ENCODE data around the gene NOL12.
"Not testable (repeated sequence)": the region's sequence is repeated elsewhere in the genome, so short reads cannot be mapped to it uniquely, and the experiment has no call there.

NOL12 gene

GRCh38 chr22:37708580-37709444 is 22.7 kb downstream of the NOL12 start:
- Mint-ChIP-seq H3K36me3 (ENCODE audit: low read depth) (peaks cover 16% of the 10 kb centered on the region), H3K4me3 (no peak overlapping the region), H3K4me1 (ENCODE audit: low read depth) (no peaks in the 10 kb centered on the region), H3K9me3 (no peaks in the 10 kb centered on the region), H3K27me3 (no peaks in the 10 kb centered on the region), H3K27ac (no peak overlapping the region)
- no peak for DNase-seq

DNA sequence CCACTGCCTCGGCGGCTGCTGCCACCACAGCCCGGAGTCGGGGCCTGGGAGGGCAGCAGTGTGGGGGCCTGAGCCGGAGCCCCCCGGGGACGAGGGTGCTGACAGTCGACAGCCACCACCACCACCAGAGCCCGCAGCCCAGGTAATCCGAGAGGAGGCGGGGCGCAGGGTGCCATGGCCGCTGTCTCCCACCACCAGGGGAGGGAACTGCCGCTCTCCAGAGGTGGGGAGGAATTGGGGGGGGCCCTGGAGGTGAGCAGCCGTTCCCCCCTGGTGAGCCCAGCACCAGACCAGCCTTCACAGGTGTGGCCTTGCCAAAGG is 23.3 kb downstream of the NOL12 start:
- H3K4me1 Mint-ChIP-seq (ENCODE audit: low read depth), result no peaks in the 10 kb centered on the region
- no peaks in the 10 kb centered on the region for H3K27me3 Mint-ChIP-seq
- H3K36me3 Mint-ChIP-seq (ENCODE audit: low read depth), result peaks cover 12% of the 10 kb centered on the region
- no peak for DNase-seq
- H3K4me3 Mint-ChIP-seq, result no peak overlapping the region
- H3K27ac Mint-ChIP-seq, result no peak overlapping the region
- no peaks in the 10 kb centered on the region for H3K9me3 Mint-ChIP-seq

- no peak overlapping the region for H3K27ac Mint-ChIP-seq
- no peaks in the 10 kb centered on the region for H3K9me3 Mint-ChIP-seq
- peaks cover 9% of the 10 kb centered on the region for H3K36me3 Mint-ChIP-seq (ENCODE audit: low read depth)
- H3K4me1 Mint-ChIP-seq (ENCODE audit: low read depth), result no peaks in the 10 kb centered on the region
- H3K4me3 Mint-ChIP-seq, result no peak overlapping the region
- no peak for DNase-seq
- no peaks in the 10 kb centered on the region for H3K27me3 Mint-ChIP-seq
These were observed 24.5 kb downstream of the NOL12 start for GRCh38 chr22:37710675-37711074.

DNA sequence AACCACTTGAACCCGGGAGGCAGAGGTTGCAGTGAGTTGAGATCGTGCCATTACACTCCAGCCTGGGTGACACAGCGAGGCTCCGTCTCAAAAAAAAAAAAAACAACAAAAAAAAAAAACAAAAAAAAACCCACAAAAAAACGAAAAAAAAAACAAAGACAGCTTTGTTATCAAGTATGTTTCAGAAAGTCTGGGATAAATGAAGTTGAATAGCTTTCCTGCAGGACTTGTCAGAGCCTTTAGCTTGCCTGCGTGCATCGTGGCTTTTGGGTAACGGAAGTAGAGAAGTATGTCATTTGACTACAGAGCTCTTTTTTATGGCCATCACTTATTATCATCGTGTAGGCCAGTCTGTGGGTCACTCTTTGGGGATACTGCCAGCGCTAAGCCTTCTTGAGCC is 25.3 kb downstream of the NOL12 start:
- Mint-ChIP-seq H3K27ac (no peak overlapping the region), H3K9me3 (no peaks in the 10 kb centered on the region), H3K4me3 (no peak overlapping the region), H3K4me1 (ENCODE audit: low read depth) (no peaks in the 10 kb centered on the region), H3K27me3 (no peaks in the 10 kb centered on the region), H3K36me3 (ENCODE audit: low read depth) (peaks cover 4% of the 10 kb centered on the region)
- DNase-seq, result no peak

DNA sequence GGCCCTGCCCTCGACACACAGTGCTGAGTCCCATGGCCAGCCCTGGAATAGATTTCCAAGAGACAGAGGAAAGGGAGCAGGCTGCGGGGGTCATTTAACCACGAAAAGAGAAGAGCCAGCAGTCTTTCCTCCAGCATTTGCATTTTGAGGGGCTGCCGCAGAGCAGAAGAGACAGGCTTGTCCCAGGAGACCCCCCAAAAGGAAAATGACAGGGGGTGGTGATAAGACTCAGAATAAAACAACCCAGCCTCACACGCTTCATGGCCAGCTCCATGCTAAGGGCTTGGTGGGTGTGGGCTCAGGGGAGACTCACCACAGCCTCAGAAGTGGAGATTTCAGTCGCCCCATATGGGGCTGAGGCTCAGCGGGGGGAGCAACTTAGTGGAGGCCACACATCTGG is 27.6 kb downstream of the NOL12 start:
- Mint-ChIP-seq H3K27ac (no peak overlapping the region), H3K4me3 (no peak overlapping the region)
- DNase-seq, result no peak

GRCh38 chr22:37714634-37715033 is 28.5 kb downstream of the NOL12 start:
- Mint-ChIP-seq H3K36me3 (ENCODE audit: low read depth) (peaks cover 15% of the 10 kb centered on the region), H3K9me3 (no peaks in the 10 kb centered on the region), H3K27me3 (no peaks in the 10 kb centered on the region), H3K27ac (no peak overlapping the region), H3K4me3 (no peak overlapping the region), H3K4me1 (ENCODE audit: low read depth) (peaks cover 2% of the 10 kb centered on the region)
- no peak for DNase-seq

More for the DNA sequence above, 27.6 kb downstream of the NOL12 start:
- Mint-ChIP-seq H3K36me3 (ENCODE audit: low read depth) (peaks cover 15% of the 10 kb centered on the region), H3K27me3 (no peaks in the 10 kb centered on the region), H3K9me3 (no peaks in the 10 kb centered on the region), H3K4me1 (ENCODE audit: low read depth) (no peaks in the 10 kb centered on the region)

- H3K36me3 Mint-ChIP-seq (ENCODE audit: low read depth), result peaks cover 15% of the 10 kb centered on the region
These were observed 29.6 kb downstream of the NOL12 start for GRCh38 chr22:37715760-37716159.

DNA sequence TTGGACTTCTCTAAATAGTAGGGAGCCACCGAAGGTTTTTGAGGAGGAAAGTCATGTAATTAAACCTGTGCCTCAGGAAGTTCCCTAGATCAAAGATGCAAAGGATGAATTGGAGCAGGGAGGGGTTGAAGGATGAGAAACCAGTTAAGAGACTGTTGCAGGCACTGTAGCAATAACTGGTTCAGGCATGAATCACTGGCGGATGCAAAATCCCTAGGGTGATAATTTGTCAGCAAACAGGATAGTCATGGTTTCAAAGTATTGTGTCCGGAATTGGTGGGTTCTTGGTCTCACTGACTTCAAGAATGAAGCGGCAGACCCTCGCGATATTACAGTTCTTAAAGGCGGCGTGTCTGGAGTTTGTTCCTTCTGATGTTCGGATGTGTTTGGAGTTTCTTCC is 30.6 kb downstream of the NOL12 start:
- H3K27me3 Mint-ChIP-seq, result no peaks in the 10 kb centered on the region
- no peaks in the 10 kb centered on the region for H3K9me3 Mint-ChIP-seq
- H3K27ac Mint-ChIP-seq, result no peak overlapping the region
- DNase-seq, result no peak
- peaks cover 4% of the 10 kb centered on the region for H3K4me1 Mint-ChIP-seq (ENCODE audit: low read depth)
- no peak overlapping the region for H3K4me3 Mint-ChIP-seq
- peaks cover 15% of the 10 kb centered on the region for H3K36me3 Mint-ChIP-seq (ENCODE audit: low read depth)

More at GRCh38 chr22:37715760-37716159, 29.6 kb downstream of the NOL12 start:
- H3K4me1 Mint-ChIP-seq (ENCODE audit: low read depth), result peaks cover 4% of the 10 kb centered on the region
- no peak overlapping the region for H3K4me3 Mint-ChIP-seq
- no peak for DNase-seq
- H3K27ac Mint-ChIP-seq, result no peak overlapping the region
- no peaks in the 10 kb centered on the region for H3K9me3 Mint-ChIP-seq
- H3K27me3 Mint-ChIP-seq, result no peaks in the 10 kb centered on the region

DNA sequence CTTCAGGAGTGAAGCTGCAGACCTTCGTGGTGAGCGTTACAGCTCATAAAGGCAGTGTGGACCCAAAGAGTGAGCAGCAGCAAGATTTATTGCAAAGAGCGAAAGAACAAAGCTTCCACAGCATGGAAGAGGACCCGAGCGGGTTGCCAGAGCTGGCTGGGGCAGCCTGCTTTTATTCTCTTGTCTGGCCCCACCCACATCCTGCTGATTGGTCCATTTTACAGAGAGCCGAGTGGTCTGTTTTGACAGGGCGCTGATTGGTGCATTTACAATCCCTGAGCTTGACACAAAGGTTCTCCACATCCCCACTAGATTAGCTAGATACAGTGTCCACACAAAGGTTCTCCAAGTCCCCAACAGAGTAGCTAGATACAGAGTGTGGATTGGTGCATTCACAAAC is 31.1 kb downstream of the NOL12 start:
- H3K4me1 Mint-ChIP-seq (ENCODE audit: low read depth); H3K4me3 Mint-ChIP-seq; H3K27ac Mint-ChIP-seq; H3K27me3 Mint-ChIP-seq; H3K9me3 Mint-ChIP-seq; DNase-seq: not testable (repeated sequence)
- peaks cover 15% of the 10 kb centered on the region for H3K36me3 Mint-ChIP-seq (ENCODE audit: low read depth)

- not testable (repeated sequence) for H3K4me1 Mint-ChIP-seq (ENCODE audit: low read depth); H3K27ac Mint-ChIP-seq; H3K4me3 Mint-ChIP-seq; H3K9me3 Mint-ChIP-seq; H3K27me3 Mint-ChIP-seq; DNase-seq
- peaks cover 15% of the 10 kb centered on the region for H3K36me3 Mint-ChIP-seq (ENCODE audit: low read depth)
These were observed 31.7 kb downstream of the NOL12 start for GRCh38 chr22:37717746-37718305.

DNA sequence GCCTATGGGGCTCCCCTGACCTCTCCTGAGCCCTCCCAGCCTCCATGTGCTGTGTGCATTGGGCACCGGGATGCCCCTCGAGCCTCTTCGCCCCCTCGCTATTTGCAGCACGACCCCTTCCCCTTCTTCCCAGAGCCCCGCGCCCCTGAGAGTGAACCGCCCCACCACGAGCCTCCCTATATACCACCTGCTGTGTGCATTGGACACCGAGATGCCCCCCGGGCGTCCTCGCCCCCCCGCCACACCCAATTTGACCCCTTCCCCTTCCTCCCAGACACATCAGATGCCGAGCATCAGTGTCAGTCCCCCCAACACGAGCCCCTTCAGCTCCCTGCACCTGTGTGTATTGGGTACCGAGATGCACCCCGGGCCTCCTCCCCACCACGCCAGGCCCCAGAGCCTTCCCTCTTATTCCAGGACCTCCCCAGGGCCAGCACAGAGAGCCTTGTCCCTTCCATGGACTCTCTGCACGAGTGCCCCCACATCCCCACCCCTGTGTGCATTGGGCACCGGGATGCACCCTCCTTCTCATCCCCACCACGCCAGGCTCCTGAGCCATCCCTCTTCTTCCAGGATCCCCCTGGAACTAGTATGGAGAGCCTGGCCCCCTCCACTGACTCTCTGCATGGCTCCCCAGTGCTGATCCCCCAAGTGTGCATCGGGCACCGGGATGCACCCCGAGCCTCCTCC is 39.6 kb downstream of the NOL12 start:
- Mint-ChIP-seq H3K27me3 (no peaks in the 10 kb centered on the region), H3K4me3 (no peak overlapping the region), H3K9me3 (no peaks in the 10 kb centered on the region), H3K36me3 (ENCODE audit: low read depth) (peaks cover 2% of the 10 kb centered on the region), H3K27ac (no peak overlapping the region), H3K4me1 (ENCODE audit: low read depth) (peaks cover 2% of the 10 kb centered on the region)
- DNase-seq, result no peak

DNA sequence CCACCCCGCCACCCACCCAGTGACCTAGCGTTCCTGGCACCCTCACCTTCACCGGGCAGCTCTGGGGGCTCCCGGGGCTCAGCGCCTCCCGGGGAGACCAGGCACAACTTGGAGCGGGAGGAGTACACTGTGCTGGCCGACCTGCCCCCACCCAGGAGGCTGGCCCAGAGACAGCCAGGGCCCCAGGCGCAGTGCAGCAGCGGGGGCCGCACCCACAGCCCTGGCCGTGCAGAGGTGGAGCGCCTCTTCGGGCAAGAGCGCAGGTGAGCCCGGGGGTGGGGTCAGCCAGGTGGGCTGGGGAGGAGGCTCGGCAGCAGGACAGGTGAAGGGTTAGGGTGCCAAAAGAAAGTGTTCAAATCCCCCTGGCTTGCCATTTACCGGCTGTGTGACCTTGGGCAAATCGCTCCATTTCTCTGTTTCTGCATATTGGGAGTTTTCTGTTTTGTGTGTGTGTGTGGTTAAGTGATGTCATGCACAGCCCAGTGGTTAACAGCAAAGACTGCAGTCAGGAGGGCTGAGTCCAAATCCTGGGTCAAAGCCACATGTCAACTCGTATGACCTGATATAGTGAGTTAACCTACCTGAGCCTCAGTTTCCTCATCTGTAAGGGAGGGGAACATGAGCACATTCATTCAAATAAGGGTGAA is 40.2 kb downstream of the NOL12 start:
- Mint-ChIP-seq H3K9me3 (no peaks in the 10 kb centered on the region), H3K27me3 (no peaks in the 10 kb centered on the region), H3K27ac (no peak overlapping the region), H3K36me3 (ENCODE audit: low read depth) (peaks cover 2% of the 10 kb centered on the region), H3K4me3 (no peak overlapping the region), H3K4me1 (ENCODE audit: low read depth) (peaks cover 2% of the 10 kb centered on the region)
- DNase-seq, result no peak

GRCh38 chr22:37728620-37729019 is 42.5 kb downstream of the NOL12 start:
- peaks cover 2% of the 10 kb centered on the region for H3K4me1 Mint-ChIP-seq (ENCODE audit: low read depth)
- H3K9me3 Mint-ChIP-seq, result no peaks in the 10 kb centered on the region
- H3K27ac Mint-ChIP-seq, result no peak overlapping the region

GRCh38 chr22:37731804-37732471 is 45.8 kb downstream of the NOL12 start:
- Mint-ChIP-seq H3K9me3 (no peaks in the 10 kb centered on the region), H3K4me3 (no peak overlapping the region), H3K27ac (peak overlapping the region; percentile 26), H3K27me3 (no peaks in the 10 kb centered on the region), H3K4me1 (ENCODE audit: low read depth) (peaks cover 2% of the 10 kb centered on the region), H3K36me3 (ENCODE audit: low read depth) (no peaks in the 10 kb centered on the region)
- DNase-seq, result no peak

More at GRCh38 chr22:37728620-37729019, 42.5 kb downstream of the NOL12 start:
- DNase-seq, result no peak
- H3K27me3 Mint-ChIP-seq, result no peaks in the 10 kb centered on the region
- no peak overlapping the region for H3K4me3 Mint-ChIP-seq
- H3K36me3 Mint-ChIP-seq (ENCODE audit: low read depth), result peaks cover 2% of the 10 kb centered on the region

Data from activated T-cell treated with anti-CD3 and anti-CD28 coated beads, Interleukin-2, amount 50 U/mL, for 24 hours (primary cell).